ENCODE data around the gene CHST11. TPM values are rescaled to one million over a fixed set of nuclear protein-coding genes. Genes with fewer than 3 reads are reported as not detected.

CHST11 gene
- total and polyA plus RNA-seq, 9 of the 15 experiments (the other 6 are each of a cell fraction or from before 2014, with no cell fraction given): 2.3 to 38.7 (median 15.0) TPM

DNA sequence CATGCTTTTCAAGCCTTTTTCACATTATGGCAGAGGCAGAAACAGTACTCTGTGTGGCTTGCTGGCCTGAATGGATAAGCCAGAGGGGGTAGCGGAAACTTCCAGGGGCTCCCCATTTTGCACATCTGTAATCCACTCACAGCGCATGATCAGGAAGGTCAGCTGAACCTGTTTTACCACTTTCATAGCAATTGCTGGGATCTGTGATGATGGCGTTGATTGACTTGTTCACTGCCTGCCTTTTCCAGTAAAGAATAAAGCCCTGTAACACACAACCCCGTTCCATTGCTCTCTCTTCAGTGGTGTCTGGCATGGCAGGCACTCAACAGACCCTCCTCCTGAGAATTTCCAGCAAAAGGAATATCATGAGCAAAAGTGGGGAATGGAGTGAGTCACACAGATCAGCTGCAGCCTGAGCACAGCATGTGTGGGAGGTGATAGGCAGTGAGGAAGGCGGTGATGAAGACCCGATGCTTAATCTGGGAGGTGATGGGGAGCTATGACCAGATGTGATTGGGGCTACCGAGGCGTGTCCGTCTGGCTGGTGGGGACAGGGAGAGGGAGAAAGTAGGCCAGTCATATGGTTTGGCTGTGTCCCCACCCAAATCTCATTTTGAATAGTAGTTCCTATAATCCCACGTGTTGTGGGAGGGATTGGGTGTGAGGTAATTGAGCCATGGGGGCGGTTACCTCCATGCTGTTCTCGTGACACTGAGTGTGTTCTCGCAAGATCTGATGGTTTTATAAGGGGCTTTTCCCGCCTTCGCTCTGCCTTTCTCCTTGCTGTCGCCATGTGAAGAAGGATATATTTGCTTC is 44.7 kb upstream of the CHST11 start (continued):
- peak; percentile 49; the same call in 1 of the 2 replicates for TF ChIP-seq MGA (IDR thresholded peaks at IDR 0.05)
- peak; percentile 60; the same call in 1 of the 2 replicates for TF ChIP-seq JUND (IDR thresholded peaks at IDR 0.05; ENCODE audit: borderline replicate concordance, low read depth, low read length)
- no peak for TF ChIP-seq JUND (tag; IDR thresholded peaks at IDR 0.05; ENCODE audit: borderline replicate concordance, low read depth, low read length)
- TF ChIP-seq FOSL1 (tag; conservative IDR thresholded peaks at IDR 0.05): peak; percentile 47
- TF ChIP-seq NFXL1 (CRISPR knock-in tag; IDR thresholded peaks at IDR 0.05): no peak
- 0 out of 2 replicates have a peak, but pooled peaks have one; percentile 20 for TF ChIP-seq SMARCA4 (IDR thresholded peaks at IDR 0.05)
- TF ChIP-seq, protein P1, sequence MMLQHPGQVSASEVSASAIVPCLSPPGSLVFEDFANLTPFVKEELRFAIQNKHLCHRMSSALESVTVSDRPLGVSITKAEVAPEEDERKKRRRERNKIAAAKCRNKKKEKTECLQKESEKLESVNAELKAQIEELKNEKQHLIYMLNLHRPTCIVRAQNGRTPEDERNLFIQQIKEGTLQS (IDR thresholded peaks at IDR 0.05): peak; percentile 48; the same call in 1 of the 2 replicates
- TF ChIP-seq, protein P1 (CRISPR knock-in tag; conservative IDR thresholded peaks at IDR 0.05): no peak
- no peak for TF ChIP-seq PHB (CRISPR knock-in tag; IDR thresholded peaks at IDR 0.05)
- peak; percentile 40 for TF ChIP-seq DPF2 (IDR thresholded peaks at IDR 0.05)
- TF ChIP-seq NCOR1 (IDR thresholded peaks at IDR 0.05): peak; percentile 18; the same call in 1 of the 2 replicates
- TF ChIP-seq CBFA2T3 (IDR thresholded peaks at IDR 0.05): peak; percentile 74
- peak; percentile 42; the same call in 1 of the 2 replicates for TF ChIP-seq L3MBTL2 (IDR thresholded peaks at IDR 0.05)
- no peak for TF ChIP-seq MYC (IDR thresholded peaks at IDR 0.05; ENCODE audit: low read depth, low read length)
- TF ChIP-seq MYC (CRISPR knock-in tag; IDR thresholded peaks at IDR 0.05; ENCODE audit: borderline replicate concordance, low read depth): no peak
- no peak for TF ChIP-seq MLX (CRISPR knock-in tag; conservative IDR thresholded peaks at IDR 0.05)
